ENCODE results near the gene ANKRD22. TPM values are rescaled to one million over a fixed set of nuclear protein-coding genes. Genes with fewer than 3 reads are reported as not detected.
A peak's percentile ranks its signal among the peaks of the same experiment; 100 is the strongest.

Gene ANKRD22
- total RNA-seq (not detected), total RNA-seq (0 to 5.9 (median 0.43) reads per million in 172 experiments)
- polyA plus RNA-seq (2013, experiment 1 of 2): 0.35 TPM
- polyA plus RNA-seq (2013, experiment 2 of 2): 0.29 TPM

GRCh38 chr10:88851706-88852105, at the start of gene ANKRD22:
TSS of gene ANKRD22 (minus strand) at chr10:88851844. CDS start at chr10:88851607, 237 bp downstream.
- DNase-seq: peak in 2 of 14 experiments; percentile 35 to 45
- Histone ChIP-seq H3K4me3 (ENCODE audit: low read length) (no peak within 1 kb of the TSS), H3K36me3 (ENCODE audit: insufficient read depth, low read length) (no peaks in the 10 kb centered on the region), H3K27me3 (ENCODE audit: control insufficient read depth in 1 of 2, insufficient read depth in 2 of 2, low read length in 2 of 2) (no peaks in the 10 kb centered on the region), H3K27ac (ENCODE audit: low read depth in 1 of 2, low read length in 2 of 2) (no peak within 1 kb of the TSS), H3K4me1 (ENCODE audit: insufficient read depth, low read length) (no peaks in the 10 kb centered on the region), H3K9me3 (ENCODE audit: control insufficient read depth in 1 of 2, insufficient read depth in 1 of 2, low read length in 2 of 2) (no peaks in the 10 kb centered on the region)
- Mint-ChIP-seq H3K27me3 (no peaks in the 10 kb centered on the region), H3K4me3 (no peak within 1 kb of the TSS), H3K27ac (no peak within 1 kb of the TSS), H3K36me3 (ENCODE audit: low read depth) (no peaks in the 10 kb centered on the region), H3K9me3 (no peaks in the 10 kb centered on the region), H3K4me1 (ENCODE audit: low read depth) (peaks cover 7% of the 10 kb centered on the region)
- intact Hi-C loops (cut with DNase I, micrococcal nuclease): no loop called here
- POLR2A ChIA-PET: interaction anchor here (0.8 kb wide), 1 partner anchor 28 kb away, joined by 3 read pairs; the partner anchor contains the start of gene STAMBPL1
- no peak for ATAC-seq (ENCODE audit: poor library complexity)
- CTCF ChIA-PET: no interaction called here
- TF ChIP-seq, protein P1, sequence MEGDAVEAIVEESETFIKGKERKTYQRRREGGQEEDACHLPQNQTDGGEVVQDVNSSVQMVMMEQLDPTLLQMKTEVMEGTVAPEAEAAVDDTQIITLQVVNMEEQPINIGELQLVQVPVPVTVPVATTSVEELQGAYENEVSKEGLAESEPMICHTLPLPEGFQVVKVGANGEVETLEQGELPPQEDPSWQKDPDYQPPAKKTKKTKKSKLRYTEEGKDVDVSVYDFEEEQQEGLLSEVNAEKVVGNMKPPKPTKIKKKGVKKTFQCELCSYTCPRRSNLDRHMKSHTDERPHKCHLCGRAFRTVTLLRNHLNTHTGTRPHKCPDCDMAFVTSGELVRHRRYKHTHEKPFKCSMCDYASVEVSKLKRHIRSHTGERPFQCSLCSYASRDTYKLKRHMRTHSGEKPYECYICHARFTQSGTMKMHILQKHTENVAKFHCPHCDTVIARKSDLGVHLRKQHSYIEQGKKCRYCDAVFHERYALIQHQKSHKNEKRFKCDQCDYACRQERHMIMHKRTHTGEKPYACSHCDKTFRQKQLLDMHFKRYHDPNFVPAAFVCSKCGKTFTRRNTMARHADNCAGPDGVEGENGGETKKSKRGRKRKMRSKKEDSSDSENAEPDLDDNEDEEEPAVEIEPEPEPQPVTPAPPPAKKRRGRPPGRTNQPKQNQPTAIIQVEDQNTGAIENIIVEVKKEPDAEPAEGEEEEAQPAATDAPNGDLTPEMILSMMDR (IDR thresholded peaks at IDR 0.05): no peak

GRCh38 chr10:88899886-88900285, 48.2 kb upstream of the ANKRD22 start:
- H3K9me3 Mint-ChIP-seq: no peaks in the 10 kb centered on the region
- no peak overlapping the region for H3K4me3 Mint-ChIP-seq
- Histone ChIP-seq H3K4me3 (ENCODE audit: low read length) (no peak overlapping the region), H3K9me3 (ENCODE audit: control insufficient read depth in 1 of 2, insufficient read depth in 1 of 2, low read length in 2 of 2) (no peaks in the 10 kb centered on the region), H3K27ac (ENCODE audit: low read depth in 1 of 2, low read length in 2 of 2) (no peak overlapping the region), H3K4me1 (ENCODE audit: insufficient read depth, low read length) (peaks cover 14% of the 10 kb centered on the region), H3K27me3 (ENCODE audit: control insufficient read depth in 1 of 2, insufficient read depth in 2 of 2, low read length in 2 of 2) (no peaks in the 10 kb centered on the region), H3K36me3 (ENCODE audit: insufficient read depth, low read length) (peaks cover 37% of the 10 kb centered on the region)
- DNase-seq (no peak), ATAC-seq (ENCODE audit: poor library complexity) (no peak)
- CTCF ChIA-PET: interaction anchor here (1.1 to 1.9 kb wide), 2 partner anchors 15 to 64 kb away, joined by 4 to 7 read pairs; no protein-coding TSS in a partner anchor
- H3K4me1 Mint-ChIP-seq (ENCODE audit: low read depth): peaks cover 60% of the 10 kb centered on the region
- no peak overlapping the region for H3K27ac Mint-ChIP-seq
- POLR2A ChIA-PET: interaction anchor here (0.7 to 4.8 kb wide), 2 partner anchors 20 to 870 kb away, joined by 3 to 25 read pairs; partner anchors contain the start of gene STAMBPL1
- no peaks in the 10 kb centered on the region for H3K27me3 Mint-ChIP-seq
- intact Hi-C loops (cut with DNase I, micrococcal nuclease): no loop called here
- H3K36me3 Mint-ChIP-seq (ENCODE audit: low read depth): peaks cover 50% of the 10 kb centered on the region
- TF ChIP-seq, protein P1 (IDR thresholded peaks at IDR 0.05): no peak

DNA sequence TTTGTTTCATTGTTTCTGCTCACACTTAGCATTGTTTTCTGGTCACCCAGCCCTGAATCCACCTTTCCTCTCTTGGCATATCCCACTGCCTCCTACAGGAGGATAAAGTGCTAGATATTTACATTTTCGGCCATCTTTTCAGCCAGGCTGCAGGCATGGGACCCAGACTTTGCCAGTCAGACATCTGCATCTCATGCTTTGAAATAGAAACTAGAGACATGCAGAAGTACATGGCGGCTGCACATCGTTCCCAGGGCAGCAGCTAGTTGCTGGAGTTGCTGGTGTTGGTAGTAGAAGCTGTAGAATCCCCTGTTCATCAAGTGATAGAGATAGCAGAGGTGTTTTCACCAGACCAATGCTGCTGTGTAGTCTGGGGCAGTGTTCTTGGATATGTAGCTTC, 47.1 kb upstream of the ANKRD22 start:
- Mint-ChIP-seq H3K27ac (peak overlapping the region; percentile 29), H3K36me3 (ENCODE audit: low read depth) (peaks cover 38% of the 10 kb centered on the region), H3K9me3 (no peaks in the 10 kb centered on the region), H3K27me3 (no peaks in the 10 kb centered on the region), H3K4me3 (no peak overlapping the region), H3K4me1 (ENCODE audit: low read depth) (peaks cover 55% of the 10 kb centered on the region)
- TF ChIP-seq, protein P1 (IDR thresholded peaks at IDR 0.05): no peak
- Histone ChIP-seq H3K27ac (ENCODE audit: low read depth in 1 of 2, low read length in 2 of 2) (no peak overlapping the region), H3K9me3 (ENCODE audit: control insufficient read depth in 1 of 2, insufficient read depth in 1 of 2, low read length in 2 of 2) (no peaks in the 10 kb centered on the region), H3K4me3 (ENCODE audit: low read length) (no peak overlapping the region), H3K36me3 (ENCODE audit: insufficient read depth, low read length) (peaks cover 34% of the 10 kb centered on the region), H3K27me3 (ENCODE audit: control insufficient read depth in 1 of 2, insufficient read depth in 2 of 2, low read length in 2 of 2) (no peaks in the 10 kb centered on the region), H3K4me1 (ENCODE audit: insufficient read depth, low read length) (peaks cover 14% of the 10 kb centered on the region)
- no peak for ATAC-seq (ENCODE audit: poor library complexity)
- intact Hi-C loops (cut with DNase I, micrococcal nuclease): no loop called here
- ChIA-PET CTCF (interaction anchor here (0.9 kb wide), 1 partner anchor 9 kb away, joined by 3 read pairs; no protein-coding TSS in a partner anchor), POLR2A (interaction anchor here (4.8 kb wide), 1 partner anchor 19 kb away, joined by 25 read pairs; the partner anchor contains the start of gene STAMBPL1)
- DNase-seq: no peak

Data from CD4-positive, alpha-beta T cell (primary cell).